ENCODE measurements around the gene SLC4A8. TPM values are rescaled to one million over a fixed set of nuclear protein-coding genes. Genes with fewer than 3 reads are reported as not detected.
"Not testable (repeated sequence)": the region's sequence is repeated elsewhere in the genome, so short reads cannot be mapped to it uniquely, and the experiment has no call there.

SLC4A8 gene
- total RNA-seq, 1 experiment from 2014 or later, result 0.08 TPM

GRCh38 chr12:51432921-51433320, 8.3 kb downstream of the SLC4A8 start:
- no peaks in the 10 kb centered on the region for H3K9me3 ChIP-seq (replicated peaks)
- no peaks in the 10 kb centered on the region; the same call in 1 of the 2 replicates for H3K27me3 ChIP-seq
- H3K36me3 ChIP-seq, result no peaks in the 10 kb centered on the region
- DNase-seq, result no peak
- H3K27ac ChIP-seq, result no peak overlapping the region
- H3K4me1 ChIP-seq, result no peaks in the 10 kb centered on the region
- no peak overlapping the region for H3K4me3 ChIP-seq

GRCh38 chr12:51434305-51434704, 9.7 kb downstream of the SLC4A8 start:
- Histone ChIP-seq H3K4me3 (no peak overlapping the region), H3K27ac (no peak overlapping the region), H3K4me1 (no peaks in the 10 kb centered on the region), H3K36me3 (no peaks in the 10 kb centered on the region), H3K27me3 (no peaks in the 10 kb centered on the region), H3K9me3 (replicated peaks) (no peaks in the 10 kb centered on the region)
- no peak for DNase-seq

GRCh38 chr12:51437431-51437830, 12.8 kb downstream of the SLC4A8 start:
- H3K4me3 ChIP-seq, result no peak overlapping the region
- H3K27ac ChIP-seq, result no peak overlapping the region
- H3K27me3 ChIP-seq, result no peaks in the 10 kb centered on the region
- no peaks in the 10 kb centered on the region for H3K36me3 ChIP-seq
- H3K4me1 ChIP-seq, result no peaks in the 10 kb centered on the region
- DNase-seq, result no peak
- H3K9me3 ChIP-seq (replicated peaks), result no peaks in the 10 kb centered on the region

GRCh38 chr12:51439330-51439729, 14.7 kb downstream of the SLC4A8 start:
- no peaks in the 10 kb centered on the region for H3K4me1 ChIP-seq
- H3K27me3 ChIP-seq, result peaks cover 8% of the 10 kb centered on the region
- H3K27ac ChIP-seq, result no peak overlapping the region
- DNase-seq, result no peak
- no peaks in the 10 kb centered on the region for H3K9me3 ChIP-seq (replicated peaks)
- H3K4me3 ChIP-seq, result no peak overlapping the region
- no peaks in the 10 kb centered on the region for H3K36me3 ChIP-seq

- H3K27me3 ChIP-seq, result peaks cover 8% of the 10 kb centered on the region
- H3K27ac ChIP-seq, result no peak overlapping the region
- no peak for DNase-seq
- no peaks in the 10 kb centered on the region for H3K36me3 ChIP-seq
- no peaks in the 10 kb centered on the region for H3K9me3 ChIP-seq (replicated peaks)
- no peak overlapping the region for H3K4me3 ChIP-seq
- no peaks in the 10 kb centered on the region for H3K4me1 ChIP-seq
Measured at GRCh38 chr12:51441583-51441982, 17.0 kb downstream of the SLC4A8 start.

- no peak overlapping the region for H3K27ac ChIP-seq
- H3K36me3 ChIP-seq, result no peaks in the 10 kb centered on the region
- H3K4me3 ChIP-seq, result no peak overlapping the region
- no peaks in the 10 kb centered on the region for H3K9me3 ChIP-seq (replicated peaks)
- H3K27me3 ChIP-seq, result peaks cover 8% of the 10 kb centered on the region
- no peaks in the 10 kb centered on the region for H3K4me1 ChIP-seq
- DNase-seq, result no peak
Measured at GRCh38 chr12:51442324-51442723, 17.7 kb downstream of the SLC4A8 start.

GRCh38 chr12:51443573-51443972, 18.9 kb downstream of the SLC4A8 start:
- Histone ChIP-seq H3K27me3 (peaks cover 11% of the 10 kb centered on the region), H3K9me3 (replicated peaks) (no peaks in the 10 kb centered on the region), H3K36me3 (no peaks in the 10 kb centered on the region), H3K4me3 (no peak overlapping the region), H3K4me1 (no peaks in the 10 kb centered on the region), H3K27ac (no peak overlapping the region)
- no peak for DNase-seq

- Histone ChIP-seq H3K27ac (no peak overlapping the region), H3K9me3 (replicated peaks) (no peaks in the 10 kb centered on the region), H3K27me3 (peaks cover 19% of the 10 kb centered on the region), H3K4me1 (no peaks in the 10 kb centered on the region), H3K36me3 (no peaks in the 10 kb centered on the region), H3K4me3 (no peak overlapping the region)
- DNase-seq, result no peak
Measured at GRCh38 chr12:51448618-51449256, 24.1 kb downstream of the SLC4A8 start.

GRCh38 chr12:51449580-51450246, 25.1 kb downstream of the SLC4A8 start:
- Histone ChIP-seq H3K36me3 (no peaks in the 10 kb centered on the region), H3K4me1 (no peaks in the 10 kb centered on the region), H3K27ac (no peak overlapping the region), H3K9me3 (replicated peaks) (no peaks in the 10 kb centered on the region), H3K27me3 (peaks cover 16% of the 10 kb centered on the region), H3K4me3 (no peak overlapping the region)
- no peak for DNase-seq

GRCh38 chr12:51450333-51450732, 25.7 kb downstream of the SLC4A8 start:
- no peaks in the 10 kb centered on the region for H3K36me3 ChIP-seq
- H3K4me3 ChIP-seq, result no peak overlapping the region
- no peaks in the 10 kb centered on the region for H3K9me3 ChIP-seq (replicated peaks)
- H3K27me3 ChIP-seq, result peaks cover 16% of the 10 kb centered on the region
- H3K4me1 ChIP-seq, result no peaks in the 10 kb centered on the region
- no peak for DNase-seq
- H3K27ac ChIP-seq, result no peak overlapping the region

GRCh38 chr12:51450806-51451205, 26.2 kb downstream of the SLC4A8 start:
- no peak overlapping the region for H3K4me3 ChIP-seq
- DNase-seq, result peak; percentile 24 to 59
- no peaks in the 10 kb centered on the region for H3K9me3 ChIP-seq (replicated peaks)
- H3K4me1 ChIP-seq, result no peaks in the 10 kb centered on the region
- H3K27me3 ChIP-seq, result peaks cover 16% of the 10 kb centered on the region
- H3K27ac ChIP-seq, result no peak overlapping the region
- H3K36me3 ChIP-seq, result no peaks in the 10 kb centered on the region

- not testable (repeated sequence) for H3K9me3 ChIP-seq (replicated peaks); DNase-seq; H3K27ac ChIP-seq; H3K36me3 ChIP-seq; H3K4me1 ChIP-seq; H3K4me3 ChIP-seq
- H3K27me3 ChIP-seq, result peaks cover 25% of the 10 kb centered on the region
Measured at GRCh38 chr12:51454016-51454415, 29.4 kb downstream of the SLC4A8 start.

- not testable (repeated sequence) for H3K27ac ChIP-seq; H3K9me3 ChIP-seq (replicated peaks)
- peaks cover 35% of the 10 kb centered on the region for H3K27me3 ChIP-seq
Measured at GRCh38 chr12:51455050-51455449, 30.4 kb downstream of the SLC4A8 start.

GRCh38 chr12:51458635-51459034, 34.0 kb downstream of the SLC4A8 start:
- Histone ChIP-seq H3K27ac (no peak overlapping the region), H3K4me1 (no peaks in the 10 kb centered on the region), H3K27me3 (peaks cover 40% of the 10 kb centered on the region), H3K36me3 (no peaks in the 10 kb centered on the region), H3K9me3 (replicated peaks) (no peaks in the 10 kb centered on the region; the same call in 1 of the 2 replicates), H3K4me3 (no peak overlapping the region)
- DNase-seq, result no peak

More at GRCh38 chr12:51455050-51455449, 30.4 kb downstream of the SLC4A8 start:
- DNase-seq, H3K4me3 ChIP-seq, H3K36me3 ChIP-seq, H3K4me1 ChIP-seq: not testable (repeated sequence)

GRCh38 chr12:51460519-51460918, 35.9 kb downstream of the SLC4A8 start:
- Histone ChIP-seq H3K4me1 (no peaks in the 10 kb centered on the region), H3K27me3 (peaks cover 50% of the 10 kb centered on the region), H3K27ac (no peak overlapping the region), H3K4me3 (no peak overlapping the region), H3K9me3 (replicated peaks) (no peaks in the 10 kb centered on the region; the same call in 1 of the 2 replicates), H3K36me3 (no peaks in the 10 kb centered on the region)
- DNase-seq, result no peak

GRCh38 chr12:51465491-51465890, 40.9 kb downstream of the SLC4A8 start:
- no peak for DNase-seq
- peaks cover 39% of the 10 kb centered on the region for H3K27me3 ChIP-seq
- no peaks in the 10 kb centered on the region for H3K4me1 ChIP-seq
- no peak overlapping the region for H3K4me3 ChIP-seq
- H3K36me3 ChIP-seq, result no peaks in the 10 kb centered on the region
- no peak overlapping the region for H3K27ac ChIP-seq
- no peaks in the 10 kb centered on the region for H3K9me3 ChIP-seq (replicated peaks)

Measured in SJCRH30 (cell line).